Measurements from ENCODE around the gene NAA40. TPM values are rescaled to one million over a fixed set of nuclear protein-coding genes. Genes with fewer than 3 reads are reported as not detected.

NAA40 gene
- total RNA-seq, 1 donor from 2014 or later: 21.2 TPM

GRCh38 chr11:63929616-63930015, 9.2 kb upstream of the NAA40 start:
- Histone ChIP-seq H3K4me3 (ENCODE audit: insufficient read depth, low read depth, low read length) (no peak overlapping the region), H3K79me2 (ENCODE audit: insufficient read depth, low read length) (no peaks in the 10 kb centered on the region), H3K4me2 (ENCODE audit: low read length) (no peak overlapping the region), H3K27ac (ENCODE audit: low read depth, low read length) (no peak overlapping the region), H3K9ac (ENCODE audit: low read length) (no peak overlapping the region), H3K36me3 (ENCODE audit: insufficient read depth, low read length) (no peaks in the 10 kb centered on the region), H4K20me1 (ENCODE audit: insufficient read depth, low read length) (no peaks in the 10 kb centered on the region), H3K27me3 (ENCODE audit: insufficient read depth, low read length) (peaks cover 2% of the 10 kb centered on the region), H2AFZ (ENCODE audit: low read depth, low read length) (no peak overlapping the region), H3K9me3 (ENCODE audit: insufficient read depth, low read depth, low read length) (no peaks in the 10 kb centered on the region), H3K4me1 (ENCODE audit: insufficient read depth, low read length) (no peaks in the 10 kb centered on the region)
- no peaks in the 10 kb centered on the region for H3K9me3 Mint-ChIP-seq (ENCODE audit: unreplicated experiment)
- H3K27me3 Mint-ChIP-seq (ENCODE audit: low read depth, unreplicated experiment): peaks cover 28% of the 10 kb centered on the region
- H3K4me3 Mint-ChIP-seq (ENCODE audit: unreplicated experiment): no peak overlapping the region
- peaks cover 2% of the 10 kb centered on the region for H3K4me1 Mint-ChIP-seq (ENCODE audit: low read depth, unreplicated experiment)
- H3K27ac Mint-ChIP-seq (ENCODE audit: unreplicated experiment): no peak overlapping the region
- TF ChIP-seq EZH2 (IDR thresholded peaks at IDR 0.05; ENCODE audit: insufficient read depth, low read length): no peak
- TF ChIP-seq, protein P1, sequence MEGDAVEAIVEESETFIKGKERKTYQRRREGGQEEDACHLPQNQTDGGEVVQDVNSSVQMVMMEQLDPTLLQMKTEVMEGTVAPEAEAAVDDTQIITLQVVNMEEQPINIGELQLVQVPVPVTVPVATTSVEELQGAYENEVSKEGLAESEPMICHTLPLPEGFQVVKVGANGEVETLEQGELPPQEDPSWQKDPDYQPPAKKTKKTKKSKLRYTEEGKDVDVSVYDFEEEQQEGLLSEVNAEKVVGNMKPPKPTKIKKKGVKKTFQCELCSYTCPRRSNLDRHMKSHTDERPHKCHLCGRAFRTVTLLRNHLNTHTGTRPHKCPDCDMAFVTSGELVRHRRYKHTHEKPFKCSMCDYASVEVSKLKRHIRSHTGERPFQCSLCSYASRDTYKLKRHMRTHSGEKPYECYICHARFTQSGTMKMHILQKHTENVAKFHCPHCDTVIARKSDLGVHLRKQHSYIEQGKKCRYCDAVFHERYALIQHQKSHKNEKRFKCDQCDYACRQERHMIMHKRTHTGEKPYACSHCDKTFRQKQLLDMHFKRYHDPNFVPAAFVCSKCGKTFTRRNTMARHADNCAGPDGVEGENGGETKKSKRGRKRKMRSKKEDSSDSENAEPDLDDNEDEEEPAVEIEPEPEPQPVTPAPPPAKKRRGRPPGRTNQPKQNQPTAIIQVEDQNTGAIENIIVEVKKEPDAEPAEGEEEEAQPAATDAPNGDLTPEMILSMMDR (IDR thresholded peaks at IDR 0.05; ENCODE audit: insufficient read depth, low read depth, low read length): no peak
- DNase-seq (ENCODE audit: low read depth) (no peak), FAIRE-seq (no peak)
- H3K36me3 Mint-ChIP-seq (ENCODE audit: low read depth, unreplicated experiment): no peaks in the 10 kb centered on the region

DNA sequence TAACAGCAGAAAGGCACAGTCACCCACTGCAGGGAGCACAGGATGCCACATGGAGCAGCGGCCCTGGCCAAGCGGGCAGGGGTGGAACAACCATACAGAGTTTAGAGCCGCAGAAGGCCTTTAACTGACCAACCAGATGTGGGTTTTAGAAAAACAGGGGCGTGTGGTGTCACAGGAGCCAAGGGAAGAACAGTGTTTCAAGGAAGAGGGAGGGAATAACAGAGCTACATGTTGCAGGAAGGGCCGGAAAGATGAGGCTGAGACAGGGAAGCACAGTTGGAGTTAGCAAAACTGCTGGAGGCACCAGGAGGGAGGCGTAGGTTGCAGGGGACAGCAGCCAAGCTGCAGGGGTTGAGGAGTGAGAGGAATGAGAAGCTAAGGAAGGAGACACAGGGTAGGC, 7.8 kb upstream of the NAA40 start:
- no peak overlapping the region for H3K4me2 ChIP-seq (ENCODE audit: low read length)
- no peaks in the 10 kb centered on the region for H3K79me2 ChIP-seq (ENCODE audit: insufficient read depth, low read length)
- TF ChIP-seq EZH2 (IDR thresholded peaks at IDR 0.05; ENCODE audit: insufficient read depth, low read length): no peak
- TF ChIP-seq, protein P1 (IDR thresholded peaks at IDR 0.05; ENCODE audit: insufficient read depth, low read depth, low read length): no peak
- DNase-seq (ENCODE audit: low read depth): no peak
- no peak overlapping the region for H3K9ac ChIP-seq (ENCODE audit: low read length)
- no peak overlapping the region for H2AFZ ChIP-seq (ENCODE audit: low read depth, low read length)
- H3K36me3 ChIP-seq (ENCODE audit: insufficient read depth, low read length): no peaks in the 10 kb centered on the region
- H3K27me3 Mint-ChIP-seq (ENCODE audit: low read depth, unreplicated experiment): peaks cover 24% of the 10 kb centered on the region
- peaks cover 3% of the 10 kb centered on the region for H3K4me1 Mint-ChIP-seq (ENCODE audit: low read depth, unreplicated experiment)
- H3K27me3 ChIP-seq (ENCODE audit: insufficient read depth, low read length): peaks cover 2% of the 10 kb centered on the region
- no peak overlapping the region for H3K27ac ChIP-seq (ENCODE audit: low read depth, low read length)
- H3K27ac Mint-ChIP-seq (ENCODE audit: unreplicated experiment): no peak overlapping the region
- H3K36me3 Mint-ChIP-seq (ENCODE audit: low read depth, unreplicated experiment): no peaks in the 10 kb centered on the region
- no peaks in the 10 kb centered on the region for H3K9me3 ChIP-seq (ENCODE audit: insufficient read depth, low read depth, low read length)
- no peaks in the 10 kb centered on the region for H4K20me1 ChIP-seq (ENCODE audit: insufficient read depth, low read length)
- H3K4me3 Mint-ChIP-seq (ENCODE audit: unreplicated experiment): no peak overlapping the region
- FAIRE-seq: no peak
- no peak overlapping the region for H3K4me3 ChIP-seq (ENCODE audit: insufficient read depth, low read depth, low read length)
- no peaks in the 10 kb centered on the region for H3K4me1 ChIP-seq (ENCODE audit: insufficient read depth, low read length)
- H3K9me3 Mint-ChIP-seq (ENCODE audit: unreplicated experiment): no peaks in the 10 kb centered on the region

- no peak for FAIRE-seq
Measured at GRCh38 chr11:63931876-63932275, 6.9 kb upstream of the NAA40 start.

More at GRCh38 chr11:63931876-63932275, 6.9 kb upstream of the NAA40 start:
- Mint-ChIP-seq H3K4me1 (ENCODE audit: low read depth, unreplicated experiment) (peaks cover 3% of the 10 kb centered on the region), H3K27me3 (ENCODE audit: low read depth, unreplicated experiment) (peaks cover 20% of the 10 kb centered on the region), H3K4me3 (ENCODE audit: unreplicated experiment) (no peak overlapping the region), H3K9me3 (ENCODE audit: unreplicated experiment) (no peaks in the 10 kb centered on the region), H3K36me3 (ENCODE audit: low read depth, unreplicated experiment) (no peaks in the 10 kb centered on the region), H3K27ac (ENCODE audit: unreplicated experiment) (no peak overlapping the region)
- Histone ChIP-seq H3K9ac (ENCODE audit: low read length) (no peak overlapping the region), H4K20me1 (ENCODE audit: insufficient read depth, low read length) (no peaks in the 10 kb centered on the region), H3K36me3 (ENCODE audit: insufficient read depth, low read length) (no peaks in the 10 kb centered on the region), H3K27ac (ENCODE audit: low read depth, low read length) (no peak overlapping the region), H3K4me2 (ENCODE audit: low read length) (no peak overlapping the region), H2AFZ (ENCODE audit: low read depth, low read length) (no peak overlapping the region), H3K4me1 (ENCODE audit: insufficient read depth, low read length) (no peaks in the 10 kb centered on the region), H3K79me2 (ENCODE audit: insufficient read depth, low read length) (no peaks in the 10 kb centered on the region), H3K27me3 (ENCODE audit: insufficient read depth, low read length) (peaks cover 2% of the 10 kb centered on the region), H3K4me3 (ENCODE audit: insufficient read depth, low read depth, low read length) (no peak overlapping the region), H3K9me3 (ENCODE audit: insufficient read depth, low read depth, low read length) (no peaks in the 10 kb centered on the region)
- no peak for TF ChIP-seq EZH2 (IDR thresholded peaks at IDR 0.05; ENCODE audit: insufficient read depth, low read length)
- TF ChIP-seq, protein P1 (IDR thresholded peaks at IDR 0.05; ENCODE audit: insufficient read depth, low read depth, low read length): no peak
- DNase-seq (ENCODE audit: low read depth): no peak
